Measurements from ENCODE around the gene RGPD4. TPM values are rescaled to one million over a fixed set of nuclear protein-coding genes. Genes with fewer than 3 reads are reported as not detected.

The RGPD4 gene
- total and polyA plus RNA-seq, 2 donors (not counting 1 experiment from before 2014, with no cell fraction given), result not detected

DNA sequence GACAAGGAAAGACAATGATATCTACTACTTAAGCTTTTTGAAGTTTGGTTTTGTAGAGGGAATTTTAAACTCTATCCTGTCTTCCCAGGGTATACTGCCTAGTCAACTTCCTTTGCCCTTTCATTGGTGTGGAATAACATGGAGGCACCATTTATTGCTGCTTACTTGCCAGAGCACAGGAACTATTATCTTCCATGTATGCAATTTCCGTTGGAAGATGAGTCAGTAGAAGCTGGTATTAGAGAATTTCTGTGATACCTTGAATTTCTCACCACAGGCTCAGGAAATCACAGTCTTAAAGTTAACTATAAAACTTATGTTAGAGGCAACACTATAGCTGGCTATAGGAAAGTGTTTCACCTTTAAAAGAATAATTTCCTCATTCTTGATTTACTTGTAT, 40.9 kb upstream of the RGPD4 start:
- no peaks in the 10 kb centered on the region for H3K4me1 ChIP-seq (ENCODE audit: control insufficient read depth in 2 of 2, insufficient read depth in 2 of 2, low read length in 2 of 2)
- no peak for ATAC-seq (ENCODE audit: low read depth)
- H3K4me3 Mint-ChIP-seq, result no peak overlapping the region

DNA sequence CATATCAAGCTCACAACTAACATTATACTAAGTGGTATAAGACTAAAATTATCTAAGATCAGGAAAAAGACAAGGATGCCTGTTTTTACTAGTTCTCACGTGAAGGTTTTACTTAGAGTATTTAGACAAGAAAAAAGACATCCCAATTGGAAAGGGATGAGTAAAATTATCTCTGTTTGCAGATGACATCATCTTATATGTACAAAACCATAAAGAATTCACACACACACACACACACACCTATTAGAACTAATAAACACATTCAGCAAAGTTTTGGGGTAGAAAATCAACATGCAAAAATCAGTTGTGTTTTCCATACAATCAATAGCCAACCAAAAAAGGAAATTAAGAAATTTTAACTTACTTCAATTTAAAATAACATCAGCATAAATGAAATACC, 35.9 kb upstream of the RGPD4 start:
- no peak overlapping the region for H3K27ac Mint-ChIP-seq
- TF ChIP-seq, protein P1, sequence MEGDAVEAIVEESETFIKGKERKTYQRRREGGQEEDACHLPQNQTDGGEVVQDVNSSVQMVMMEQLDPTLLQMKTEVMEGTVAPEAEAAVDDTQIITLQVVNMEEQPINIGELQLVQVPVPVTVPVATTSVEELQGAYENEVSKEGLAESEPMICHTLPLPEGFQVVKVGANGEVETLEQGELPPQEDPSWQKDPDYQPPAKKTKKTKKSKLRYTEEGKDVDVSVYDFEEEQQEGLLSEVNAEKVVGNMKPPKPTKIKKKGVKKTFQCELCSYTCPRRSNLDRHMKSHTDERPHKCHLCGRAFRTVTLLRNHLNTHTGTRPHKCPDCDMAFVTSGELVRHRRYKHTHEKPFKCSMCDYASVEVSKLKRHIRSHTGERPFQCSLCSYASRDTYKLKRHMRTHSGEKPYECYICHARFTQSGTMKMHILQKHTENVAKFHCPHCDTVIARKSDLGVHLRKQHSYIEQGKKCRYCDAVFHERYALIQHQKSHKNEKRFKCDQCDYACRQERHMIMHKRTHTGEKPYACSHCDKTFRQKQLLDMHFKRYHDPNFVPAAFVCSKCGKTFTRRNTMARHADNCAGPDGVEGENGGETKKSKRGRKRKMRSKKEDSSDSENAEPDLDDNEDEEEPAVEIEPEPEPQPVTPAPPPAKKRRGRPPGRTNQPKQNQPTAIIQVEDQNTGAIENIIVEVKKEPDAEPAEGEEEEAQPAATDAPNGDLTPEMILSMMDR (IDR thresholded peaks at IDR 0.05), result no peak
- TF ChIP-seq EZH2 (IDR thresholded peaks at IDR 0.05; ENCODE audit: borderline replicate concordance, insufficient read depth, low read depth, low read length, poor library complexity, severe bottlenecking), result no peak
- Histone ChIP-seq H3K4me2 (replicated peaks; ENCODE audit: low read depth, low read length, poor library complexity, severe bottlenecking) (no peak overlapping the region), H3K9ac (ENCODE audit: low read length) (no peak overlapping the region), H3K27me3 (replicated peaks in 1 of 4; ENCODE audit: control extremely low read depth in 1 of 4, control insufficient read depth in 3 of 4, insufficient read depth in 4 of 4, low read length in 3 of 4) (no peaks in the 10 kb centered on the region), H3K27ac (ENCODE audit: low read length in 2 of 2) (no peak overlapping the region), H3K79me2 (ENCODE audit: control insufficient read depth, insufficient read depth, low read length) (no peaks in the 10 kb centered on the region), H4K20me1 (ENCODE audit: control insufficient read depth, insufficient read depth, low read length, poor library complexity, severe bottlenecking) (no peaks in the 10 kb centered on the region), H3K9me3 (ENCODE audit: control extremely low read depth in 1 of 3, control insufficient read depth in 2 of 3, insufficient read depth in 1 of 3, low read length in 2 of 3) (no peaks in the 10 kb centered on the region), H2AFZ (ENCODE audit: insufficient read depth, low read depth, low read length, poor library complexity, severe bottlenecking) (no peak overlapping the region), H3K4me3 (ENCODE audit: control extremely low read depth in 1 of 5, extremely low read depth in 1 of 5, insufficient read depth in 1 of 5, low read depth in 2 of 5, low read length in 4 of 5) (no peak overlapping the region), H3K4me1 (ENCODE audit: control insufficient read depth in 2 of 2, insufficient read depth in 2 of 2, low read length in 2 of 2) (no peaks in the 10 kb centered on the region), H3K36me3 (replicated peaks in 1 of 2; ENCODE audit: control extremely low read depth in 1 of 2, control insufficient read depth in 1 of 2, extremely low read depth in 1 of 2, insufficient read depth in 2 of 2, low read length in 1 of 2) (no peaks in the 10 kb centered on the region)
- no peak for ATAC-seq (ENCODE audit: low read depth)
- no peak for DNase-seq
- CTCF ChIA-PET, result no interaction called here
- no CpG with 5 or more reads among the region's 1 CpG for WGBS (ENCODE audit: insufficient coverage)
- intact Hi-C loops (cut with micrococcal nuclease), result no loop called here
- POLR2A ChIA-PET, result no interaction called here
- no peaks in the 10 kb centered on the region for H3K27me3 Mint-ChIP-seq
- H3K4me3 Mint-ChIP-seq, result no peak overlapping the region
- H3K4me1 Mint-ChIP-seq, result no peaks in the 10 kb centered on the region
- H3K9me3 Mint-ChIP-seq (ENCODE audit: insufficient read depth), result no peaks in the 10 kb centered on the region

More for the DNA sequence above, 40.9 kb upstream of the RGPD4 start:
- TF ChIP-seq, protein P1 (IDR thresholded peaks at IDR 0.05), result no peak
- no peak for TF ChIP-seq EZH2 (IDR thresholded peaks at IDR 0.05; ENCODE audit: borderline replicate concordance, insufficient read depth, low read depth, low read length, poor library complexity, severe bottlenecking)
- H3K27ac ChIP-seq (ENCODE audit: low read length in 2 of 2), result no peak overlapping the region
- H3K4me2 ChIP-seq (replicated peaks; ENCODE audit: low read depth, low read length, poor library complexity, severe bottlenecking), result no peak overlapping the region
- no peak overlapping the region for H2AFZ ChIP-seq (ENCODE audit: insufficient read depth, low read depth, low read length, poor library complexity, severe bottlenecking)
- H3K4me3 ChIP-seq (ENCODE audit: control extremely low read depth in 1 of 5, extremely low read depth in 1 of 5, insufficient read depth in 1 of 5, low read depth in 2 of 5, low read length in 4 of 5), result no peak overlapping the region
- H3K79me2 ChIP-seq (ENCODE audit: control insufficient read depth, insufficient read depth, low read length), result no peaks in the 10 kb centered on the region
- no CpG with 5 or more reads among the region's 1 CpG for WGBS (ENCODE audit: insufficient coverage)
- no peak overlapping the region for H3K27ac Mint-ChIP-seq
- H3K9ac ChIP-seq (ENCODE audit: low read length), result no peak overlapping the region
- H3K4me1 Mint-ChIP-seq, result no peaks in the 10 kb centered on the region
- no peak for DNase-seq
- H3K36me3 ChIP-seq (replicated peaks in 1 of 2; ENCODE audit: control extremely low read depth in 1 of 2, control insufficient read depth in 1 of 2, extremely low read depth in 1 of 2, insufficient read depth in 2 of 2, low read length in 1 of 2), result no peaks in the 10 kb centered on the region
- CTCF ChIA-PET, result no interaction called here
- H3K9me3 ChIP-seq (ENCODE audit: control extremely low read depth in 1 of 3, control insufficient read depth in 2 of 3, insufficient read depth in 1 of 3, low read length in 2 of 3), result no peaks in the 10 kb centered on the region
- POLR2A ChIA-PET, result no interaction called here
- H3K27me3 Mint-ChIP-seq, result no peaks in the 10 kb centered on the region
- H3K27me3 ChIP-seq (replicated peaks in 1 of 4; ENCODE audit: control extremely low read depth in 1 of 4, control insufficient read depth in 3 of 4, insufficient read depth in 4 of 4, low read length in 3 of 4), result no peaks in the 10 kb centered on the region
- H4K20me1 ChIP-seq (ENCODE audit: control insufficient read depth, insufficient read depth, low read length, poor library complexity, severe bottlenecking), result no peaks in the 10 kb centered on the region
- H3K9me3 Mint-ChIP-seq (ENCODE audit: insufficient read depth), result no peaks in the 10 kb centered on the region
- intact Hi-C loops (cut with micrococcal nuclease), result no loop called here
